HG03439 (cell line): ENCODE results near the gene LTF.

Source experiments
- ATAC-seq: cut with Tn5 transposase; IDR thresholded peaks from one replicate; pipeline ENCODE4 v1.9.1; 2021; ENCODE audit warnings: mild to moderate bottlenecking, moderate library complexity; ENCODE audit not compliant: unreplicated experiment

LTF gene

GRCh38 chr3:46470831-46471230 is 6.1 kb upstream of the LTF start:
- ATAC-seq, result no peak

DNA sequence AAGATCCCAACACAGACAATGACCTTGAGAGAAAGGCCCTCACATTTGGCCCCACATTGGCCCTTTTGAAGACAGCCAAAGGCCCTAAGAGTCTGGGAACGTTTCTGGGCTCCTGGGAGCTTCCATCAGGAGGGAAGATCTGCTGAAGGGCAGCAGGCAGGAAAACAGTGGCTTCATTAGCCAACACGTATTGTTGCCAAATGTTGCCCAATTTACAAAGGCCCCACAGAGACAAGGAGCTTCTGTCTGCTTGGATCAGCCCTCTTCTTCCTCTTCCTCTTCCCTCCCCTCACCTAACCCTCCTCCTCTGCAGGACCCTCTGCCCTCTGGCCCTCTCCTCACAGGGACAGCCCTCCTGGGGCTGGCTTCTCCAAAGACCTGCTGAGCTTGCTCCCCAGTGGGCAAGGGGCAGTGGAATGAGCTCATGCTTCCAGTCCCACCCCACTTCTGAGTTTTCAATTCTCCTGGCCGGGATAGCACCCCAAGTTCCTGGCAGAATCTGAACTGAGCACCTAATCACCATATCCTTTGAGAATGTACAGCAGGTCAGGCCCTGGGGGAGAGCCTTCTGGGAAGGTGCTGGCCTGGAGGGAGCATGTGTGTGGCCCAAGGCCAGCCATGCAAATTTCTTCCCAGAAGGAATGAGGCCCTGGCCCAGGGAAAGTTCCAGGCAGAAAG is 5.1 kb upstream of the LTF start:
- no peak for ATAC-seq

GRCh38 chr3:46468753-46469600 is 4.3 kb upstream of the LTF start:
- no peak for ATAC-seq

DNA sequence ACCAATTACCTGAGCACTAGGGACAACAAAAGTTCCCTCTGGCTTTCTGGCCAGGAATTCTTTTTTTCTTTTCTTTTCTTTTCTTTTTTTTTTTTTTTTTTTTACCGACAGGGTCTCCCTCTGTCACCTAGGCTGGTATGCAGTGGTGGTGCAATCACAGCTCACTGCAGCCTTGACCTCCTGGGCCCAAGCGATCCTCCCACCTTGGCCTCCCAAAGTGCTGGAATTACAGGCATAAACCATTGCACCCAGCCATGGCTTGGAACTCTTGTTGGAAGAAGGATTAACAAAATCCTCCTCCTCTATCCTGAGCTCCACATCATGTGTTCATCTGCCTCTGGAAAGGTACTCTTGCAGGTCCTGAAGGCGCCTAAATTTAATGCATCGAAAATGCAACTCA is 2.9 kb upstream of the LTF start:
- no peak for ATAC-seq

GRCh38 chr3:46466871-46467403 is 2.2 kb upstream of the LTF start:
- no peak for ATAC-seq

DNA sequence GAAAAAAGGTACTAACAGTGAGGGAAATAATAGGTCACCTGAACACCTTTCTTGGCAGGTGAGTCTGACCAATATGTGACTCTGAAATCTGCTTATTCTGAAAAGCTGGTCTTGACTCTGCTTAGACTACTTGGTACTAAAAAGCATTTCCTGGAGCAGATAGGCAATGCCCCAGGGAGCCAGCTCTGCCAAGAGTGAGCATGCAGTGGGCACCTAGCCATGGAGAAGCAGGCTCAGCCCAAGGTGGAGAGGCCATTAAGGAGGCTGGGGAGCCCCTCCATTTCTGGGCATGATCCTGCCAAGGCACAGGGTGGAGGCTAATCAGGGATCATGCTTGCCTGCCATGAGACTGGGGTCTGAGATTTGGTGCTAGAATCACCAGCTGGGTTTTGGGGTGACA is 1.6 kb upstream of the LTF start:
- ATAC-seq, result no peak

DNA sequence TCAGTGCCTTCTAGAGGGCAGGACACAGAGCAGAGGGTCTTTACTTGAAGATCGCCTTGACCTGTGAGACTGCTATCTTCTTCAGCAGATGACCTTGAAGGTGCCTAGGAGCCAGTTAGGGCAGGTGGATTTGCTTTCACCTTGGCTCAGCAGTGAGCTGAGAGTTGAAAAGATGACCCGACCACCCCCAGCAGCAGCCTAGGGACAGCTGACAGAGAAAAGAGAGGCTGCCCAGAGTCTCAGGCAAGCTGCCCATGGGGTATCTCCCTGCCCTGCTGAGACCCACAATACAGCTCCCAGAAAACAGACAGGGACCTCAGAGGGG is 453 bp upstream of the LTF start:
- no peak for ATAC-seq

DNA sequence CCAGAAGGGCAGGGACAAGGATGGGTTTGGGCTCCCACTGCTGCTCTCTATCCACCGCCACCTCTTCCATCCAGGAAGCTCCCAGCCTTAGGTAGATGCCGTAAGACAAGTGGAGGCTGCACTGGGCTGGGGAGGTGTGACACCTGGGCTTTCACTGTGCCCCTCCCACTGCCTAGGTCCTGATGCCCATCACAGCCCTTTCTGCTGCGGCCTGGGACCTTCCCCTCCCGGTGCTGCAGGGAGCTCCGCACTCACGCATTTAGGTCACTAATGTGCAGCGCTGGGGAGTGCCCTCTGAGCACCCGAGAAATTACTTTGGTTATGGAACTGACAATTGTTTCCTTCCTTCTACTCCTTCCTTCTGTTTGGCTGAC is 850 bp downstream of the LTF start:
- no peak for ATAC-seq

GRCh38 chr3:46463120-46463867 is 1.4 kb downstream of the LTF start:
- no peak for ATAC-seq

DNA sequence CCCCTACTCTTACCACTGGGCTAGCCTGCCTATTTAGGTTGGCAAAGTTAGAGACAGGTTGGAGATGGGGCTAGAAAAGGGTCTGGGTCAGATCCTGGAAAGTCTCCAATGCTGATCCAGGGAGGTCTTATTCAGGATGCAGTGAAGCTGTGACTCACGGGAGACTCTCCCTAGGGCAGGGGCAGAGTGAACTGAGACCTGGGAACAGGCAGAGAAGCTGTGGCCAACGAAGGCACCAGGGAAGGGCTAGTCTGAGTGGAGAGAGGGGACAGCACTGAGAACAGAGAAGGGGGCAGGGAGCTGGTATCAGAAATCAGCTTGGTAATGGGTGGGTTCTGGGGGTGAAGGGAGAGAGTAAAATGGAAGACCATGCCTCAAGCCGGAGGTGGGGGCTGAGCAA is 2.2 kb downstream of the LTF start:
- ATAC-seq, result no peak

- no peak for ATAC-seq
These were observed 2.6 kb downstream of the LTF start for GRCh38 chr3:46462111-46462510.

DNA sequence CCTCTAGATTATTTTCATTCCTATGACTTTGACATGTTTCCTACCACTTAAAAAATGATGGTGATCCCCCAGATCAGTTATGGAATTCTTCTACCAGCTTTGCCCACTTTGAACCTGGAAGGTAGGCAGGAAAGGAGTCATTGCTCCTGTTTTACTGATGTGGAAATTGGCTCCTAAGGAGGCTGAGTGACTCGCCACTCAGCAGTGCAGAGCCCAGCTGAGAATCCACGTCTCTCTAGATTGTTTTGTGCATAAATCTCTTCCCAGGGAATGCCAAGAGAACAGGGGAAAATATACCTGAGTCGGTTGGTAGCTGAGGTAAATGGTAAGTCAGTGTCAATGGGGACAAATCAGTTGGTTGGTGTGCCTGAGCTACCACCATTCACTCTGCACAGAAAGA is 4.7 kb downstream of the LTF start:
- no peak for ATAC-seq

GRCh38 chr3:46456118-46456517 is 8.6 kb downstream of the LTF start:
- no peak for ATAC-seq

GRCh38 chr3:46455231-46456115 is 9.2 kb downstream of the LTF start:
- ATAC-seq, result no peak

- ATAC-seq, result no peak
These were observed 10.1 kb downstream of the LTF start for GRCh38 chr3:46454606-46455005.

GRCh38 chr3:46454209-46454595 is 10.5 kb downstream of the LTF start:
- no peak for ATAC-seq

GRCh38 chr3:46453526-46454208 is 11.0 kb downstream of the LTF start:
- no peak for ATAC-seq

DNA sequence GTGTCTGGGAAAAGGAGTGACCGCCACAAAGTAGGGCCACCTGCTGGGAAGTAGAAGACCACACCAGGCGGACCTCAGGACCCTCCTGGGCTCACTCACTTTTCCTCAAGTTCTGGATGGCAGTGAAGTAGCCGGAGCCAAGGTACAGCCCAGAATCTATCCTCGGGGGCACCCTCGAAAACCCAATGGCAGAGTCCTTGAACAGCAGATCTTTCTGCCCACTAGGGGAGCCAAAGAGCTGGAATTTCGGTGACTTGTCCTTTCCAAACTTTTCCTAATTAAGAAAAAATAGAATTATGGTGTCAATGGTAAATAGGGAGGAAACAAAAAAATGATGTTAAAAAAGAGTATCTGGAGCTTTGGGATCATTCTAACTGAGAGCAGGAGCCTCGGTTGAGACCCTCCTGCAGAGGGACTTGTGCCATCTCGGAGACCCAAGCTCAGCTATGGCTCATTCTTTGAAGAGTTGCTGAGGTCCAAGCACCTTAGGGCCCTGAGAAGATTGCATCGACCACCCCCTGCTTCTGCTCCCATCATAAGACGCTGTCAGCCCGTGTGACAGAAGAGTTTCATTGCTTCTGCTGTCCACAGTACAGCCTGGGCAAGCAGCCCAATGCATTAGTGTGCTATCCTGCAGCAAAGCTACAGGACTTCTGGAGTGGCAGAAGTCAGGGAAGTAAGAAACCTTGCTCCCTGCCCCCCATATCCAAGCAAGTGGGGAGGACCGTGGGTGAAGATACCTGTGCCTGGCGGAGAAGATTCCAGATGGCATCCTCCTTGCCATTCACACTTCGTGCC is 14.8 kb downstream of the LTF start:
- no peak for ATAC-seq

DNA sequence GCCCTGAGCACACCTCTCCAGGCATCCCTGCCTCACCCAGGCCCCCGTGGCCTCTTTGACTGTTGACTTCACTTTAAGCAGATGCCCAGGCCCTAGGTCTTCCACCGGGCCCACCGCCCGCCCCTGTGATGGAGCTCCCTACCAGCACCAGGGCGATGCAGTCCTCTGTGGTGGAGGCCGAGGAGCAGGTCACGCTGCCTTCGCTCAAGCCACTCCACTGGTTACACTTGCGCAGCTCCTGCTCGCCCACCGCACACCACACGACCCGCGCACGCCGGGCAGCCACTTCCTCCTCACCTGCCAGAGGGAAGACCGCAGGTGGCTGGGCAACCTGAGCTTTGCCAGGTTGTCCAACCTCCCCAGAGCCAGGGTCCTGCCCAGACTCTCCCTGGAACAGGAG is 16.0 kb downstream of the LTF start:
- ATAC-seq, result no peak
